ENCODE results near the gene PRKCA.

DNA sequence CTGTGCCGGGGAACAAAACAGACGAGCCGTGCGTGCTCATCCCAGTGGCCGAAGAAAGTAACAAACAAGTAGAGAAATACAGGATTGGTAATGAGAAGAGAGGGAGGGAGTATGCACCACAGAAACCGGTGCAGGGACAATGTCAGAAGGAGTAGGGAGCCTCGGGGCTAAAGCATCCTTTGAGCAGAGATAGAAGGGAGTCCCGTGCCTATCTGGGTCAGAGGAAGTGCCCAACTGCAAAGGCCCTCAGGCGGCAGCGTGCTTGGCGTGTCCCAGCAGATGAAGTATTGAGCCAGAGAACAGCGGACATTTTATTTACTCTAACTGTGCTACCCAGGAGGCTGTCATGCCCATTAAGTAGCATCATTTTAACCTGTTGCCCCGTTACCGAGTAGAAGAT lies 417.6 kb downstream of the PRKCA start:
- TF ChIP-seq, protein P1, sequence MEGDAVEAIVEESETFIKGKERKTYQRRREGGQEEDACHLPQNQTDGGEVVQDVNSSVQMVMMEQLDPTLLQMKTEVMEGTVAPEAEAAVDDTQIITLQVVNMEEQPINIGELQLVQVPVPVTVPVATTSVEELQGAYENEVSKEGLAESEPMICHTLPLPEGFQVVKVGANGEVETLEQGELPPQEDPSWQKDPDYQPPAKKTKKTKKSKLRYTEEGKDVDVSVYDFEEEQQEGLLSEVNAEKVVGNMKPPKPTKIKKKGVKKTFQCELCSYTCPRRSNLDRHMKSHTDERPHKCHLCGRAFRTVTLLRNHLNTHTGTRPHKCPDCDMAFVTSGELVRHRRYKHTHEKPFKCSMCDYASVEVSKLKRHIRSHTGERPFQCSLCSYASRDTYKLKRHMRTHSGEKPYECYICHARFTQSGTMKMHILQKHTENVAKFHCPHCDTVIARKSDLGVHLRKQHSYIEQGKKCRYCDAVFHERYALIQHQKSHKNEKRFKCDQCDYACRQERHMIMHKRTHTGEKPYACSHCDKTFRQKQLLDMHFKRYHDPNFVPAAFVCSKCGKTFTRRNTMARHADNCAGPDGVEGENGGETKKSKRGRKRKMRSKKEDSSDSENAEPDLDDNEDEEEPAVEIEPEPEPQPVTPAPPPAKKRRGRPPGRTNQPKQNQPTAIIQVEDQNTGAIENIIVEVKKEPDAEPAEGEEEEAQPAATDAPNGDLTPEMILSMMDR (IDR thresholded peaks at IDR 0.05; ENCODE audit: low read depth, low read length, poor library complexity, severe bottlenecking): no peak
- TF ChIP-seq EZH2phosphoT487 (IDR thresholded peaks at IDR 0.05; ENCODE audit: borderline replicate concordance, low read length): no peak

Data from DOHH2 (cell line).